GM19467 (cell line): ENCODE results near the gene NEGR1.

Experiments used
- ATAC-seq: cut with Tn5 transposase; IDR thresholded peaks from one replicate; pipeline ENCODE4 v1.9.1; 2021; ENCODE audit warnings: mild to moderate bottlenecking, moderate library complexity; ENCODE audit not compliant: unreplicated experiment

The NEGR1 gene

DNA sequence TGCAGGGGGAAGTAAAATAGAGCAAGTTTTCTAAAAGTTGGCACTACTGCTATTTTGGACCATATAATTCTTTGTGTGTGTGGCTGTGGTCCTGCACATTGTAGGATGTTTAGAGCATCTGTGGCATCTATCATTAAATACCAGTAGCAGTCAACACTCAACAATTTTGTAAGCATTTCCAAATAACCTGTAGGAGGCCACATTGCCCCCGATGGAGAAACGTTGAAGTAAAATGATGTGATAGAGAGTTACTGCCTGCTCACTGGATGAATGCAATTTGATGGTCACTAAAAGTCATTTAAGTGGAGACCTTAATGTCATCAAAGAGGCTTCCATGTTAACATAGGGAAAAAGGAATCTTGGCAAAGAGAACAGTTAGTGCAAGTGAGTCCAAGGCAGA, 560.8 kb downstream of the NEGR1 start:
- no peak for ATAC-seq

- ATAC-seq = no peak
These were observed 563.0 kb downstream of the NEGR1 start for GRCh38 chr1:71719330-71719729.

DNA sequence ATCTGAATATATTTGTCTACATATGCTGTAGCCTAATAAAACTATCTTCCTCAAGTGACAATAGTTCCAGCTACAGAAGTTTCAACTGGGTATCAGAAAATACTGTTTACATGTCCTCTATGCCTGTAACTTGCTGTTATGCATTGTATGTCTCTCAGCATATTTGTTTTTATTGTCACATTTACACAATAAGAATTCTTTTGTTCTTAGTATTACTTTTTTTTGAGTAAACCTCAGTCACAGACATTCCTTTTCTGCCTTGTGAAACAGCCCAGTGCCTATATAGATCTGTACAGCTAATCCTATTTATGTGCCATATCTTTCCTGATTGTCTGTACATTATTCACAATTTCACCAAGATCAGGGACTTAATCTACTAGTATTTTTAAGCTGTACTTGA, 565.2 kb downstream of the NEGR1 start:
- ATAC-seq = no peak

- ATAC-seq = no peak
These were observed 570.9 kb downstream of the NEGR1 start for GRCh38 chr1:71711456-71711855.

DNA sequence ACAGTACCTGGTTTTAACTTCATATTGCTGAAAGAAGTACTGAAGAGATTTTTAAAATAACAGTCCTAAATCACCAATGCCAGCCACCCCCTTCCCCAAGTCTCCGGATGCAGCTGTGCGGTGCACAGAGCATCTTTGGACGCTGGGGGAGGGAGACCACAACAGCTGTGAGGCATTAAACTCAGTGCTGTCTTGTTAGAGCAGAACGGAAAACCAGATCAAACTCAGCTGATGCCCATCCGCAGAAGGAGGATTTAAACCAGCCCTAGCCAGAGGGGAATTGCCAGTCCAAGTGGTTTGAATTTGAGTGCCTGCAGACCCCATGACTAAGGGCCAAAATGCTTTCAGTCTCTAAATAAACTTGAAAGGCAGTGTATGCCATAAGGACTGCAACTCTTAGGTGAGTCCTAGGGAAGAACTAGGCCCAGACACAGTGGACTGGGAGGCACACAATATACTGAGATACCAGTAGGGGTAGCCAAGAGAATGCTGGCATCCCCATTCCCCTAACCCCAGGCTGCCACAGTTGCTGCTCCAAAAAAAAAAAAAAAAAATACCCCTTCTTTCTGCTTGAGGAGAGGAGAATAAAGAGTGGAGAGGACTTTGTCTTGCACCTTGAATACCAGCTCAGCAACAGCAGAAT, 576.2 kb downstream of the NEGR1 start:
- no peak for ATAC-seq

- ATAC-seq = no peak
These were observed 584.2 kb downstream of the NEGR1 start for GRCh38 chr1:71698186-71698585.

GRCh38 chr1:71695821-71696220, 586.5 kb downstream of the NEGR1 start:
- no peak for ATAC-seq

DNA sequence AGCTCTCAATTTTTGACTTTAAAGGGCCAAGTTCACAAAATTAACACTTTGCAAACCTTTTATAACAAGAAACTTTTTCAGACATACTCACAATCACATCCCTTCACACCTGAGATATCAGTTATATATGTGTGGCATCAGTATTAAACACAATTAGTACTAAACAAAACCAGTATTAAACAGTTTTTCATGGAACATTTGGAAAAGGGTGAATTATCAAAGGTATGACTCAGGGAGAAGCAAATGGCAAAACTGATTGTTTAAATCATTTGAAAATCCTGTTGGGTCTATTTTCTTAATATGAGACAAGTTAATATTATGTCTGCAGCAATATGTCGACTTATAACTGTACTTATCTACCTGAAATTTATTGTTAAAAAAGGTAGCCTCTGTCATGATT, 587.3 kb downstream of the NEGR1 start:
- ATAC-seq = no peak

DNA sequence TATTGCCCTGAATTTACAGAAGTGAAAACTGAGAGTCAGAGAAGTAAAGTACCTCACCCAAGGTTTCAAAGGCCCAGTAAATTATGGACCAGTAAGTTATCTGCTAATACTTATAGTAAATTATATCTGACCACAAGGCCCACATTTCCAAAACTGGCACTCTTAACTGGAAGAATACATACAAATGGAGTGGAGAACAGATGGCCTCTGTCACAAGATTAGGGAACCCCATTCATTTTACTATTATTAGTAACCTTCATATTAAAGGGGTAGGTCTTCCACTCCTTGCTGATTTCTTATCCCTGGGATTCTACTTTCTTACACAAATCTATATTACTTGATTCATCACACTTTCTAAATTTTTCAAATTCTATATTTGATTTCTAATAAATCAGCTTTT, 588.8 kb downstream of the NEGR1 start:
- no peak for ATAC-seq

GRCh38 chr1:71689635-71690034, 592.7 kb downstream of the NEGR1 start:
- ATAC-seq = no peak

DNA sequence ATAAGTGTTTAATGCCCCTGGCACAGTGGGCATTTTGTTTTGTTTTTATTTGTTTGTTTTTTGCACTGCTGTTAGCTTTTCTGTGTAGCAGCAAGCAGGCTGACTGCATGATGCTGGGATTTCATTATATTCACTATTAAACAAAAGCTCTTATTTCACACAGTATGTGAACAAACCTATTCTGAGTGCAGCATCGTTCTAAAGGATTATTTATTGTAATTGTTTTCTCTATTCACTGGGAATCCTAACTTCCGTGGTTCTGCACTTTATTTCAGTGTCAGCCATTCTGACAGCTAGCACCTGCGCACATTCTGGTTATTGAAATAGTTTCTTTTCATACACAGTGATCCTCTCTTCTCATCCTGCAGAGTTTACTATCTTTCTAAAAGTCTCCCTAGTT, 595.0 kb downstream of the NEGR1 start:
- no peak for ATAC-seq

- ATAC-seq = no peak
These were observed 605.1 kb downstream of the NEGR1 start for GRCh38 chr1:71676979-71677925.

DNA sequence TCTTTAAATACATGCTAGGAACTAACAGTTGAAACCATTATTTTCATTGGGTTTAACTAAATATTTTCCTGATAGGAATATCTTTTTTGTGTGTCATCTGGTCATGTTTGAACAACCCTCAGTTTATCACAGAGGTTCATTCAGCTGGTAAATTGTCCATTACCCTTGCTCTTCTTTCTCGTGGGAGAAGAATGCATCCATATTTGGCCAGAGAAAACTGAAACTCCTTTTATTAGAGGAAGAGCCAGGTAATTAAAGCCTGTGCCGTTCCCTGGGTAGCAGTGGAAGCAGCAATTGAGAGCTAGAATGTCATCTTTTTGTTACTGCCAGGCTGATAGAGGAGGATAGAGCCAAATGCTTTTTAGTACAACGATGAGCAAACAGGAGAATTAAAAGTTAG, 614.3 kb downstream of the NEGR1 start:
- ATAC-seq = no peak

DNA sequence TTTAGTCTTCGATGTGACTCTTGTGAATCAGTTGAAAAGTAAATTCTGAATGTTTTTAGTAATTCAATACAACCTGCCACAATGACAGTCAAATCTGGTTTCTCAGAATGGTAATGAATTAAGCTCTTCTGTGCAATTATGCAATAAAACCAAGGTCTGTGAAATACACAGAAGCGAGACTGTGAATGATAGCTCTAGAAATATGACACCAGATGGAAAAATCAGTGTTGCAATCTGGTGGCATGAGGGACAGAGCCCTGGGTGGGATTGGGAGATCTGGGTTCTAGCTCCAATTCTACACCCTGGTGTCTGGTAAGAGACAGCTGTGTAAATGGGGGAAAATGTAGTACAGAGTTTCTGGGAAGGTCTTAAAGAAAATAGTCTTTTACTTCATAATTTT, 615.1 kb downstream of the NEGR1 start:
- ATAC-seq = no peak

DNA sequence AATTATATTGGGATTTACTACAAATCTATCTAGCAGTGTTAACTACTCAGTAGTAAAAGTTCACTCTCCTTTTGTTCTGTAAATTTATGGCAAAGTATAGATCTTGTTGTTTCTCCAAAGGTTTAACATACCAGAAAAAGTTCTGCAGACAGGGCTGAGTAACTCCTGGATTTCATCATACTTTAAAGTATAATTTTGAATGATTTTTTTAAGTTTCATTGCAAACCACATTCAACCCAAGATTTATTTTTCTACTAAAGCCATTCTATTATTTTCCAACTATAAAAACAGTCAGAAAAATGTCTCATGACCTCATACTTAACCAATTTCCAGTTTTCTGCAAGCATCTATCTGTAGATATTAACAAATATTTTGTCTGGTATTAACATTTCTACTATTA, 615.7 kb downstream of the NEGR1 start:
- no peak for ATAC-seq

DNA sequence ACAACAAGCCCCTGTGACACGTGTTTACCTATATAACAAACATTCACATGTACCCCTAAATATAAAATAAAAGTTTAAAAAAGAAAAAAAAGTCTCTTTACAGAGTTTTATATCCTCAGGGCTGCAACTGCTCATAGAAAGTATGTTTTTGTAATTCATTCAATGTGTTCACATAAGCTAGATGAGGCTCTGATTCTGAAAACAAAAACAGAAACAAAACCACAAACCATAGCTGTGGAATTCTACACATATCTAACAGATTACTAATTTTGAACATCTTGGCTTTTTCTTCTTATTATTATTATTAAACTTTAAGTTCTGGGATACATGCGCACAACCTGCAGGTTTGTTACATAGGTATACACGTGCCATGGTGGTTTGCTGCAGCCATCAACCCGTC, 621.9 kb downstream of the NEGR1 start:
- ATAC-seq = no peak

- ATAC-seq = no peak
These were observed 624.3 kb downstream of the NEGR1 start for GRCh38 chr1:71657891-71658679.

DNA sequence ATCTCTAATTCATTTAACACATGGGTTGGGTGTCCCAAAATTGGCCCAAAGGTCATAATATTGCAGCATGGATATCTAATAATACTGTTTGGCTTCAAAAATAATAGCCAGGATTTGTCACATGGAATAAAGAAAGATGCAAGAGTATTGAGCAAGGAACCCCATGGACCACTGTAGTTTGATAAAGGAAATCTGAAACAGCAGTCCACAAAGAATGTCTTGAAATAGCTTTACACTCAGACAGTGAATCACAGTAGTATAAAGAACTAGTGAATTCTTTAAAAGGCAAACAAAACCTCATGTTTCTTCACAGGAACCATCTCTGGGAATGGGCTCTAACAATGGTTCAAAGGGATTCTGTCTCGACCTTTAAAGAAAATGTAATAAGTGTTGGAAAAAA, 625.4 kb downstream of the NEGR1 start:
- ATAC-seq = no peak

DNA sequence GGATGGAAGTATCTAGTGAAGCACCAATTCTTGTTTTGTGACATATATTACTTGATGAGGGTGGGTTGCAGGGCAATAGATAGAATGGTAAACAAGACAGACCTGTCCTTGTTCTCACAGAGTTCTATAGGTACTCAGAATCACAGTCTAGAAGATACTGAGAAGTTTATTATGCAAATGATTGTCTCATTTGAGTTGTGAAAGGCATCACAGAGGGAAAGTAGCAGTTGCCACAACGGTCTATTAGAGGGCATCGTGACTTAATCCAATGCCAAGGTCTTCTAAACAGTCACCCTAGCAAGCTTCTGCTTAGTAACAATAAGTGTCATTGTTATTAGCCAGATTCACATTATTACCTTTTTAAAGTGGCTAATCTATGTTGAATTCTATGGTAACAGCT, 626.7 kb downstream of the NEGR1 start:
- no peak for ATAC-seq

DNA sequence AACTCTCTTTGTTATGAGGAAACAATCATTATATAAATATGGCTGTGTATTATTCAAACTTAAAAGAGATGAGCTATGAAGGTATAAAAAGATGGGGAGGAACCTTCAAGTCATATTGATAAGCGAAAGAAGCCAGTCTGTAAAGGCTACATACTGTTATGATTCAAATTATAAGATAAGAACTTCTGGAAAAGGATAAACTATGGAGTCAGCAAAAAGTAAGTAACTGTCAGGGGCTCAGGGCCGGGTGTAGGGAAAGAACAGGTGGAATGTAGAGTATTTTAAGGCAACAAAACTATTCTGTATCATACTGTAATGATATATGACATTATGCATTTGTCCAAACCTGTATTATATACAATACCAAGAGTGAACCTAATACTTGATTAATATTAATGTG, 628.4 kb downstream of the NEGR1 start:
- ATAC-seq = no peak

GRCh38 chr1:71651214-71651613, 631.1 kb downstream of the NEGR1 start:
- ATAC-seq = no peak

- ATAC-seq = no peak
These were observed 632.2 kb downstream of the NEGR1 start for GRCh38 chr1:71650119-71650518.
